GM21825 (cell line): ENCODE data around the gene BTBD10.

ENCODE experiments used
- ATAC-seq: cut with Tn5 transposase; IDR thresholded peaks from one replicate; pipeline ENCODE4 v1.9.1; 2021; ENCODE audit warnings: mild to moderate bottlenecking, moderate library complexity; ENCODE audit not compliant: unreplicated experiment

The BTBD10 gene

DNA sequence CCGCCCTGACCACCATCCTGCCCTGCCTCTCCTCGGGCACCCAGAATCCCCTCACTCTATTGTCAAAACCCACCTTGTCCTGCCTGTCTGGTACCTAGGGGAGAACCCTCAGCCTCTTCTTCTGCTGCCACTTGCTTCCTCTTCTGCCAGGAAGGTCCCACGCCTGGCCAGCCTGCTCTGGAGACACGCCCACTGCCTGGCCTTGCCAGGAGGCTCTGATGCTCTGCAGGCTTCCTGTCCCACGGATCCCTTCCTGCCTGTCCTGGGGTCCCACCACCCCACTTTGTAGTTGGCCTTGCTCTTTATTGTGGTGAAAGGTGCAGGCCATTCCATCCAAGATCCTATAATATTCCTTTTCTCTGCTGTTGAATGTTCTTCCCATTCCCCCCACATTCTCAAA, 122.0 kb downstream of the BTBD10 start:
- ATAC-seq, result no peak

DNA sequence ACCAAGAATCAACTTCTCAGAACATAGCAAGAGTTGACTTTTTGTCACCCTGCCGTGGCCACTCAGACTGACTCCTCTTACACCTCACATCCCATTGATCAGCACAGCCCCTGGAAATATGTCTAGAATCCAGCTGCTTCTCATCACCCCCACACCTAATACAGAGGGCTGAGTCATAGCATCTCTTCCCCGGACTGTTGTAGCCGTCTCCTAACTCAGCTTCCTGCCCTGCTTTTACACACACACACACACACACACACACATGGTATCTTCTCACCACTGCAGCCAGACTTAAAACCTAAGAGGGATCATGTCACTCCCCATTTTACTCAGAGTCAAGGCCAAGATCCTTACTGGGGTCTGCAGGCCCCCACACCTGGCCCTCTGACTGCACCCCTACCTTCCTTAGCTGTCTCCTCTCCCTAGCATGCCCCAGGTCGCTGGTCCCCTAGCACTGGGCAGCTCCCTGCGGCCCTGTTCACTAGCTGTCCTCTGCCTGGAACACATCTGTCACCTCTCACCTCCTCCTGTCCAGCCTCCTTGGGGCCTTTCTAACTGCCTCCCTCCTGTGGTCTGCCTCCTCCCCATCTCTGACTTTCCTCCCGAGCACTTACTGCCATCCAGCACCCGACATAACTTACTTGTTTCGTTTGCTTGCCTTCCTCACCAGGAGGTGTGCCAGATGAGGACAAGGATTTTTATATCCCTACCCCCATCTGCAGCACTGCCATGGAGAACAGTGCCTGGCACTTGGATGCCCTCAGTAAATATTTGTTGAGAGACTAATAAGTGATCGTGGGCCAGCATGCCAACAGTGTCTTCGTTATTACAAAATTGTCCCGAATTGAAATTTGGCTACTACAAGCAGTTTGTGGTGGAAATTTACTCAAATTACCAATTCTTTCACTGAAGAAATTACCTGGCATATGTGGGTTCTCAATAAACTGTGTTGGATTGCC, 123.5 kb downstream of the BTBD10 start:
- ATAC-seq, result no peak

DNA sequence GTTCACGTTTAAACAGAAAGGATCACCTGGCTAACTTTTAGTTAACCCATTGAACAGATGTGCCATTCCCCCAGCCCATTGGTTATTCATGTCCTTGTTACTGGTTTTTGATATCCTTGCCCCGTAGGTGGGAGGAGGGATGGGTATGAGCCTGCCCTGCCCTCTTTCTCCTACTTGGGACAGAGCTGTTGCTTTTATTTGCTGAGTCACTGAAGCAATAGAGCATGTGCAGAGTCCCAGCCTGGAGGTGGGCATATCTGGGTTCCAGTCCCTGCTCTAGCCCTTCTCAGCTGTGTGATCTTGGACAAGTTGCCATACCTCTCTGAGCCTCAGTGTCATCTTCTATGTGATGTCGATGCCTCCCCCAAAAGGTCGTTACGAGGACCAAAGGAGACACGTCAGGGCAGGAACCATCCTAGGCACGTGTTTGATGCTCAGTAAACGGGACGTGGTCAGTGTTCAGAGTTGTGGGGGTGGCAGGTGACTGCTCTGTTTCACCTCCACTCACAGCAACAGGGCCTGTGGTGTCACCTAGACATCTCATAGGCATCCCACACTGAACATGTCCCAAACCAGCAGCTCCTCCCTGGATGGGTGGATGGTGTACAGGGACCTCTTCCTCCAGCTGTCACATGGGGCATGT, 124.5 kb downstream of the BTBD10 start:
- ATAC-seq, result no peak

DNA sequence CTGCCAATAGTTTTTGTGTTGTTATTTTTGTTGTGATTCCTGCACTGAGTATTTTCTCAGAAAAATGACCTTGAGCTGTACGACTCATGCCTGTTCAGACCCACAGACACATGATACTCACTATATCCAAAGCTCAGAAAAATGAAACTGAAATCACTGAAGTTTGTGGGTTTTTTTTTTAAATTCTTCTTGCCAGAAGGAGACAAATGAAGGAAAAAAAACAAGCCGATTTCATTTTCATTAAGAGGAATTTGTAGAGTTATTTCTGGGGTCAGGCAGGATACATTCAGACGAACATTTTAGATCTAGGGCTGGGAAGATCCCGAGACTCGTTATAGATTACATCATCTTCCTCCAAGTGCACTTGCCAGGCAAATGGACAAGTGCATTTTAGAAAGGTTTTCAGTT, 125.0 kb downstream of the BTBD10 start:
- ATAC-seq, result no peak
